ENCODE measurements around the gene PPP1R2C.

Gene PPP1R2C

DNA sequence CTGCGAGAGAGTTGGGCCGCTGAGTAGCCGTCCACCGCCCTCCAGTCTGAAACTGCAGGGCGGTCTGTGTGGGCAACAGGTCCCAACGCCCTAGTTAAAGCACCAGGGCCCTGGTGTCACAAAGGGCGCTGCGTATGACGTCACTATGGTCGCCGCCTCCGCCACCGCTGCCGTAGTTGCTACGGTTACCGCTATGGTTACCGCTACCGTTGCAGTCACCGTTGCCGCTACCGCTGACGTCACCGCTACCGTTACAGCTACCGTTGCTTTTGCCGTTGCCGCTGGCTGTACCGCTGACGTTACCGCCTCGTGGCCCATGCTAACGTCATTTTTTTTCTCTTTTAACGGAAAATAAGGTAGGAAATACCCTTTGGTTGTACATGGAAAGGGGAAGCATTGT lies at the start of gene PPP1R2C:
PPP1R2C (minus strand) TSS at position 68 of the 400 bp plus-strand sequence. CDS start 84 bp downstream, outside the sequence.
- TF ChIP-seq GATA1 (IDR thresholded peaks at IDR 0.05; ENCODE audit: low read depth, low read length) (no peak), POLR2A (IDR thresholded peaks at IDR 0.05; ENCODE audit: low read length) (no peak)

DNA sequence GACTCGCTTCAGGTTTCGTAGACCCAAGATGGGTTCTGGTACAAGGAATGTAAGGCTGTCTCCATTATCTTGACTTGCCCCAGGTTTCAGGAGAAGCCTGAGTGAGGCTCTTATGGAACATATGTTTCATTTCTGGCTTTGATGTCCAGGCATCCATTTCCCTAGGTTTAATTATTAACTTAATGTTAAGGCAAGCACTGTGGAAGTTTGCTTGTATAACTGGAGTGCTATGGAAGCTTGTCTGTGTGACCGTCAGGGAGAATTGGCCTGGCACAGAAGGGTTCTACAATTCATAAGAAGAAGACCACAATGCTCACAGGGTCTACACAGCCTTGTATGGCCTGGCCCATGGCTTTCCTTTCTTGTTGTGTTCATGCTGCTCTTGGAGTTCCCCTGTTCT lies 47.2 kb upstream of the PPP1R2C start:
- TF ChIP-seq GATA1 (IDR thresholded peaks at IDR 0.05; ENCODE audit: low read depth, low read length) (no peak), POLR2A (IDR thresholded peaks at IDR 0.05; ENCODE audit: low read length) (no peak)
- no peak for DNase-seq

More for the DNA sequence above, at the start of gene PPP1R2C:
- no peak for DNase-seq

- TF ChIP-seq POLR2A (IDR thresholded peaks at IDR 0.05; ENCODE audit: low read length) (no peak), GATA1 (IDR thresholded peaks at IDR 0.05; ENCODE audit: low read depth, low read length) (no peak)
- no peak for DNase-seq
Measured at GRCh38 chrX:42824541-42824940, 46.6 kb upstream of the PPP1R2C start.

GRCh38 chrX:42823443-42823842 lies 45.5 kb upstream of the PPP1R2C start:
- DNase-seq, result no peak
- no peak for TF ChIP-seq GATA1 (IDR thresholded peaks at IDR 0.05; ENCODE audit: low read depth, low read length)
- no peak for TF ChIP-seq POLR2A (IDR thresholded peaks at IDR 0.05; ENCODE audit: low read length)

DNA sequence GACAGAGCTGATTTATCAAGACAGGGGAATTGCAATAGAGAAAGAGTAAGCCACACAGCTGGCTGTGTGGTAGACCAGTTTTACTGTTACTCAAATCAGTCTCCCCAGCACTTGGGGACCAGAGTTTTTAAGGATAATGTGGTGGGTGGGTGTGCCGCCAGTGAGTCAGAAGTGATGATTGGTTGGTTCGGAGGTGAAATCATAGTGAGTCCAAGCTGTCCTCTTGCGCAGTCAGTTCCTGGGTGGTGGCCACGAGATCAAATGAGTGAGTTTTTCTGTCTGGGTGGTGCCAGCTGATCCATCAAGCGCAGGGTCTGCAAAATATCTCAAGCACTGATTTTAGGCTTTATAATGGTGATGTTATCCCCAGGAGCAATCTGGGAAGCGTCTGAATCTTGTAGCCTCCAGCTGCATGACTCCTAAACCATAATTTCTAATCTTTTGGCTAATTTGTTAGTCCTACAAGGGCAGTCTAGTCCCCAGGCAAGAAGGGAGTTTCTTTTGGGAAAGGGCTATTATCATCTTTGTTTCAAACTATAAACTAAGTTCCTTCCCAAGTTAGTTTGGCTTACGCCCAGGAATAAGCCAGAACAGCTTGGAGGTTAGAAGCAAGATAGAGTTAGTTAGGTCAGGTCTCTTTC lies 44.0 kb upstream of the PPP1R2C start:
- DNase-seq, result no peak
- TF ChIP-seq GATA1 (IDR thresholded peaks at IDR 0.05; ENCODE audit: low read depth, low read length) (no peak), POLR2A (IDR thresholded peaks at IDR 0.05; ENCODE audit: low read length) (no peak)

DNA sequence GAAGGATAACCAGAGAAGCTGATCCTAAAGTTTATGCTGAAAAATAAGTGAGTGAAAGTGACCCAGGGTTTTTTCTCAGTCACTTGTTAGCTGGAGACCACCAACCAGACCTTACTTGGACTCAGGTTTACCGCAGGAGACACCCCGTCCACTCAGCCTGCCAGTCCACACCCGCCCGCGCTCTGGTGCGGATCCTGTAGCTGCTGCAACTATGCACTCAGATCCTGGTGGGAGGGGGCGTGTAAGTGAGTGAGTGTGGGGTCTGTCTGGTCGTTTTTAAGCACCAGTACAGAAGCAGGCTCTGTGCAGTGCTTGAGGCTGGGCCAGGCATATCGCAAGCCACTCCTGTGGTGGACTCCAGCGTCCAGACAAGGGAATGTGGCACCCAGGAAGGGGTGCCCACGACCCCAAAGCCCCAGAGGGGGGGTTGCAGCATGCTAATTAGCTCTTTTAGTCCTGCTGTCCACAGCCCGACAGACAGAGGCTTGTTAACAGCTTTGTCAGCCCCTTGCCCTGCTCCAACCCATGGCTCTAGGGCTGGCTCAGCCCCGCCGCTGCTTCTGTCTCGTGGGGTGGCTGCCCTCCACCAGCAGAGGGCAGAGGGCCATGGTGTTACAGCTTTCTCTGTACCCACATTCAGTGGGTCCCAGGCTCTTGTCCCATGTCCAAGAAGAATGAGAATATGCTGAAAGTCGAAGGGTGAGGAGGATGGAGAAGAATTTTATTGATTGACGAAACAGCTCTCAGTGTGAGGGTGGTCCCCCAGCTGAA lies 40.4 kb upstream of the PPP1R2C start:
- DNase-seq, result no peak
- TF ChIP-seq POLR2A (IDR thresholded peaks at IDR 0.05; ENCODE audit: low read length), result no peak
- no peak for TF ChIP-seq GATA1 (IDR thresholded peaks at IDR 0.05; ENCODE audit: low read depth, low read length)

- no peak for TF ChIP-seq GATA1 (IDR thresholded peaks at IDR 0.05; ENCODE audit: low read depth, low read length)
- no peak for TF ChIP-seq POLR2A (IDR thresholded peaks at IDR 0.05; ENCODE audit: low read length)
- no peak for DNase-seq
Measured at GRCh38 chrX:42809569-42809968, 31.6 kb upstream of the PPP1R2C start.

- TF ChIP-seq POLR2A (IDR thresholded peaks at IDR 0.05; ENCODE audit: low read length), result no peak
- TF ChIP-seq GATA1 (IDR thresholded peaks at IDR 0.05; ENCODE audit: low read depth, low read length), result no peak
- no peak for DNase-seq
Measured at GRCh38 chrX:42807393-42807792, 29.4 kb upstream of the PPP1R2C start.

GRCh38 chrX:42804524-42804923 lies 26.6 kb upstream of the PPP1R2C start:
- no peak for DNase-seq
- TF ChIP-seq GATA1 (IDR thresholded peaks at IDR 0.05; ENCODE audit: low read depth, low read length) (no peak), POLR2A (IDR thresholded peaks at IDR 0.05; ENCODE audit: low read length) (no peak)

DNA sequence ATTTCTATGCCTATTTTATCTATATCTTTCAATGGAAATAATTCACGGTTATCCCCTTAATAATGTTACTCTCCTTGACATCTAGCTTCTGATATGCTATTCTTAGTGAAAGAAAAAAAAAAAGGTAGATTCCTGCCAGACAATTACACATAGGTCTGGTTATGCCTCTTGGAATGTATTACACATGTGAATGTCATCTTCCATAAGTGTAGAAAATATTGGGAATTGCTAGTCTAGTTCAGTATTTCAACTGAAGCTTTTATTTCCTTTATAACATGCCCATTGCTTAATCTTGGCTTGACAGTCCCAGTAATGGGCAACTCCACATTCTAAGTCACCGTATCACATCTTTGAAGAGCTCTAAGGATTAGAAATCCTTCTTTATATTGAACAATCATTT lies 25.4 kb upstream of the PPP1R2C start:
- TF ChIP-seq GATA1 (IDR thresholded peaks at IDR 0.05; ENCODE audit: low read depth, low read length) (no peak), POLR2A (IDR thresholded peaks at IDR 0.05; ENCODE audit: low read length) (no peak)
- no peak for DNase-seq

- DNase-seq, result no peak
- no peak for TF ChIP-seq POLR2A (IDR thresholded peaks at IDR 0.05; ENCODE audit: low read length)
- no peak for TF ChIP-seq GATA1 (IDR thresholded peaks at IDR 0.05; ENCODE audit: low read depth, low read length)
Measured at GRCh38 chrX:42797651-42798269, 19.8 kb upstream of the PPP1R2C start.

- DNase-seq, result no peak
- TF ChIP-seq POLR2A (IDR thresholded peaks at IDR 0.05; ENCODE audit: low read length), result no peak
- no peak for TF ChIP-seq GATA1 (IDR thresholded peaks at IDR 0.05; ENCODE audit: low read depth, low read length)
Measured at GRCh38 chrX:42783451-42783850, 5.5 kb upstream of the PPP1R2C start.

DNA sequence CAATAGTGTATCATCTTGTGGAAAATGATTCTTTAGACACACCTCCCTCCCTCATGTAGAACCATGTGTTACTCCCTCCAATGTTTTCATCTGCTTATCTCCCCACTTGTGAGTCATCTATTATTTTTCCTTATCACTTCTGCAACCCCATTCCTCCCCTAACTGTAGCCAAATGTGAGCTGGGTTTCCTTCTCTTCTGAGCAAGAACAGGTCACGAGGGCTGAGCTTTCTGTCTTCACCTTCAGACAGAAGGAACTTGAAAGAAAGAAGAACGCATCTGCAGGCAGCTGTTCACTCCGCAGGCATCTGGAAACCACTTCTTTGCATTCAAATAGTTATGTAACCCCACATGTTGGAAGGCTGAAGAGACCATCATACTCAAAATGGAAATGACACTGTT lies 1.8 kb downstream of the PPP1R2C start:
- peak; percentile 39 to 82 for DNase-seq
- TF ChIP-seq GATA1 (IDR thresholded peaks at IDR 0.05; ENCODE audit: low read depth, low read length), result no peak
- no peak for TF ChIP-seq POLR2A (IDR thresholded peaks at IDR 0.05; ENCODE audit: low read length)

GRCh38 chrX:42772874-42773273 lies 5.1 kb downstream of the PPP1R2C start:
- TF ChIP-seq POLR2A (IDR thresholded peaks at IDR 0.05; ENCODE audit: low read length), result no peak
- no peak for TF ChIP-seq GATA1 (IDR thresholded peaks at IDR 0.05; ENCODE audit: low read depth, low read length)
- no peak for DNase-seq
